Breast epithelium (tissue), 4 donors: ENCODE data around the gene NOL7. TPM values are rescaled to one million over a fixed set of nuclear protein-coding genes. Genes with fewer than 3 reads are reported as not detected.

ENCODE experiments used
- DNase-seq, 2 donors: peaks; one replicate each; pipeline ENCODE4 v3.0.0-alpha.2; 2019; ENCODE audit warnings: low spot score in 2 of 2
- H3K27ac ChIP-seq, 2 donors: fragments of 200-600 bp; sonication (generic) in 1 of 2; one replicate each; pipeline ENCODE4 v1.5.1; 2016 to 2019; ENCODE audit warnings: mild to moderate bottlenecking in 1 of 2
- H3K27me3 ChIP-seq, 2 donors: fragments of 200-600 bp; sonication (generic) in 1 of 2; one replicate each; pipeline versions ENCODE4 v1.5.1 to v1.6.0; 2017 to 2019; ENCODE audit warnings: control low read depth in 1 of 2, mild to moderate bottlenecking in 1 of 2
- H3K36me3 ChIP-seq: fragments of 200-600 bp; one replicate; pipeline ENCODE4 v1.5.1; 2019
- H3K4me1 ChIP-seq, 2 donors: fragments of 200-600 bp; sonication (generic); one replicate each; pipeline ENCODE4 v1.5.1; 2016 to 2019; ENCODE audit warnings: control low read depth in 1 of 2
- H3K4me3 ChIP-seq, 3 donors: fragments of 200-600 bp; sonication (generic); 1 replicate in 2 of 3; 2 replicates in 1 of 3; pipeline ENCODE4 v1.5.1; 2016 to 2019; ENCODE audit warnings: mild to moderate bottlenecking in 3 of 3, moderate library complexity in 2 of 3
- H3K9me3 ChIP-seq, 2 donors: fragments of 200-600 bp; sonication (generic) in 1 of 2; one replicate each; pipeline ENCODE4 v1.5.1; 2016 to 2019; ENCODE audit warnings: control low read depth in 1 of 2
- CTCF ChIP-seq, 3 donors: fragments of 450-650 bp; IDR thresholded peaks; one replicate each; pipeline ENCODE4 v1.5.1; 2016 to 2017; ENCODE audit warnings: antibody characterized with exemption in 3 of 3, mild to moderate bottlenecking in 3 of 3, moderate library complexity in 3 of 3
- POLR2A ChIP-seq: fragments of 450-650 bp; IDR thresholded peaks from one replicate; pipeline ENCODE4 v1.6.1; 2016; ENCODE audit warnings: antibody characterized with exemption, mild to moderate bottlenecking, moderate library complexity
- POLR2AphosphoS5 ChIP-seq, 3 donors: sonication (generic); formaldehyde crosslinking; IDR thresholded peaks; one replicate each; pipeline ENCODE4 v1.6.1; 2017; ENCODE audit warnings: antibody characterized with exemption in 3 of 3
- intact Hi-C: fragments of 100-400 bp; cut with DNase I; formaldehyde crosslinking; loops from one replicate; pipeline ENCODE4 v1.15.1; 2023; ENCODE audit warnings: low total_unique reads
- total RNA-seq, 3 donors: library from RNA; depleted of rRNA; stranded (reverse); fragments of >200 nt; gene quantifications; one replicate each; pipeline ENCODE4 v1.1.0, GENCODE V29; 2016

The NOL7 gene
- total RNA-seq, 3 donors from 2014 or later = 75.7 to 83.4 (median 80.5) TPM

- intact Hi-C loops = loop anchor here (5.0 kb wide), 1 partner anchor 597 kb away; no protein-coding TSS in a partner anchor
- no peak overlapping the region for H3K4me3 ChIP-seq
- no peak for DNase-seq
- peaks cover 3% of the 10 kb centered on the region for H3K36me3 ChIP-seq
- no peaks in the 10 kb centered on the region for H3K9me3 ChIP-seq
- H3K27ac ChIP-seq = no peak overlapping the region
- TF ChIP-seq POLR2A (no peak), CTCF (IDR thresholded peaks at IDR 0.05) (no peak), POLR2AphosphoS5 (IDR thresholded peaks at IDR 0.05) (no peak)
- H3K4me1 ChIP-seq = no peaks in the 10 kb centered on the region
- no peaks in the 10 kb centered on the region for H3K27me3 ChIP-seq
These were observed 10.4 kb upstream of the NOL7 start for GRCh38 chr6:13604546-13605416.

GRCh38 chr6:13605634-13606033 lies 9.5 kb upstream of the NOL7 start:
- intact Hi-C loops = no loop called here
- no peaks in the 10 kb centered on the region for H3K36me3 ChIP-seq
- no peaks in the 10 kb centered on the region for H3K27me3 ChIP-seq
- H3K4me3 ChIP-seq = no peak overlapping the region
- TF ChIP-seq POLR2A (no peak), CTCF (IDR thresholded peaks at IDR 0.05) (no peak), POLR2AphosphoS5 (IDR thresholded peaks at IDR 0.05) (no peak)
- no peaks in the 10 kb centered on the region for H3K9me3 ChIP-seq
- DNase-seq = no peak
- no peak overlapping the region for H3K27ac ChIP-seq
- H3K4me1 ChIP-seq = no peaks in the 10 kb centered on the region

GRCh38 chr6:13611715-13612114 lies 3.4 kb upstream of the NOL7 start:
- intact Hi-C loops = no loop called here
- Histone ChIP-seq H3K4me3 (no peak overlapping the region), H3K36me3 (no peaks in the 10 kb centered on the region), H3K27me3 (no peaks in the 10 kb centered on the region), H3K4me1 (peaks cover 0 to 14% of the 10 kb centered on the region in 2 donors), H3K9me3 (no peaks in the 10 kb centered on the region), H3K27ac (no peak overlapping the region)
- DNase-seq = no peak
- TF ChIP-seq POLR2AphosphoS5 (IDR thresholded peaks at IDR 0.05) (no peak), CTCF (IDR thresholded peaks at IDR 0.05) (no peak), POLR2A (no peak)

- peaks cover 0 to 16% of the 10 kb centered on the region in 2 donors for H3K4me1 ChIP-seq
- no peak overlapping the region for H3K4me3 ChIP-seq
- no peaks in the 10 kb centered on the region for H3K27me3 ChIP-seq
- no peak for DNase-seq
- H3K9me3 ChIP-seq = no peaks in the 10 kb centered on the region
- TF ChIP-seq CTCF (IDR thresholded peaks at IDR 0.05) = no peak
- TF ChIP-seq POLR2A = no peak
- TF ChIP-seq POLR2AphosphoS5 (IDR thresholded peaks at IDR 0.05) = no peak
- intact Hi-C loops = no loop called here
- no peaks in the 10 kb centered on the region for H3K36me3 ChIP-seq
- no peak overlapping the region for H3K27ac ChIP-seq
These were observed 2.0 kb upstream of the NOL7 start for GRCh38 chr6:13613029-13613594.
